ENCODE measurements around the gene STARD13.

STARD13 gene

DNA sequence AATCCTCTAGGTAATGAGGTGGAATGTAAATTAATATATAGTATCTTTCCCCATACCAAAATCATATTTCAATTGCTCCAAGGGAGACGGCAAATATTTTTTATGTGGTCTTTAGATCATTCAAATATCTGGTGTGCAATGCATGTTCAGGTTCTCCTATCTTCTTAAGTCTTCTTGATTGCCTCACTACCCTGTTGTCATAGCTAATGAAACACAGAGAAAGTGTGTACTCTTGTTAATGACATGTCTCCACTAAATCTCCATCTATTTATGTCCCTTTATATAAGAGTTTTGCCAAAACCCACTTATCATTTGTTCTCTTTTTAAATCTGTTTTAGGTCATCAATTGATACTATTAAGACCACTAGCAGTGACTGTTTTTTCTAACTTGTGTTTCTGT lies 6.6 kb downstream of the STARD13 start:
- no peak overlapping the region for H3K4me3 Mint-ChIP-seq
- H3K9me3 Mint-ChIP-seq = no peaks in the 10 kb centered on the region
- TF ChIP-seq, protein P1, sequence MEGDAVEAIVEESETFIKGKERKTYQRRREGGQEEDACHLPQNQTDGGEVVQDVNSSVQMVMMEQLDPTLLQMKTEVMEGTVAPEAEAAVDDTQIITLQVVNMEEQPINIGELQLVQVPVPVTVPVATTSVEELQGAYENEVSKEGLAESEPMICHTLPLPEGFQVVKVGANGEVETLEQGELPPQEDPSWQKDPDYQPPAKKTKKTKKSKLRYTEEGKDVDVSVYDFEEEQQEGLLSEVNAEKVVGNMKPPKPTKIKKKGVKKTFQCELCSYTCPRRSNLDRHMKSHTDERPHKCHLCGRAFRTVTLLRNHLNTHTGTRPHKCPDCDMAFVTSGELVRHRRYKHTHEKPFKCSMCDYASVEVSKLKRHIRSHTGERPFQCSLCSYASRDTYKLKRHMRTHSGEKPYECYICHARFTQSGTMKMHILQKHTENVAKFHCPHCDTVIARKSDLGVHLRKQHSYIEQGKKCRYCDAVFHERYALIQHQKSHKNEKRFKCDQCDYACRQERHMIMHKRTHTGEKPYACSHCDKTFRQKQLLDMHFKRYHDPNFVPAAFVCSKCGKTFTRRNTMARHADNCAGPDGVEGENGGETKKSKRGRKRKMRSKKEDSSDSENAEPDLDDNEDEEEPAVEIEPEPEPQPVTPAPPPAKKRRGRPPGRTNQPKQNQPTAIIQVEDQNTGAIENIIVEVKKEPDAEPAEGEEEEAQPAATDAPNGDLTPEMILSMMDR (IDR thresholded peaks at IDR 0.05) = no peak
- H3K36me3 Mint-ChIP-seq (ENCODE audit: low read depth) = no peaks in the 10 kb centered on the region
- H3K27me3 Mint-ChIP-seq (ENCODE audit: low read depth, poor library complexity) = peaks cover 37% of the 10 kb centered on the region
- H3K4me1 Mint-ChIP-seq = peaks cover 1% of the 10 kb centered on the region
- DNase-seq = no peak
- H3K27ac Mint-ChIP-seq = no peak overlapping the region

DNA sequence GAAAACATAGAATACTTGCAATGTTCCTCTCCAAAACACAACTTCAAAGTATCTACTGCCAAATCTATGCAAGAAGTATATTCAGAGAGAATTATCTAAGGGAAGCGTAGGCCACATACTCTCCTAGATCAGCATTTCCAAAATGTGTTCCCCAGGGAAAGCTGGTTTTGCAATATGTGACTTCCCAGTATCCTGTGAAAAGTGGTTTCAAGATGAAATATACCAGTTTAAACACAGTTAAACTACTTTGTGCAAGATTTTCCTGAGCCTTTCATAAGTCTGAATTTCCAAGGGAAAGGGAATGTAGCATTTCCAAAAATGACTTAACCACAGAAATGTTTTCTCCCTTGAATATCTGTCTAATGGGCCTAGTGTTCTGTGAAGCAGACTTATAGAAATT lies 7.6 kb downstream of the STARD13 start:
- H3K4me3 Mint-ChIP-seq = no peak overlapping the region
- no peaks in the 10 kb centered on the region for H3K36me3 Mint-ChIP-seq (ENCODE audit: low read depth)
- H3K27ac Mint-ChIP-seq = no peak overlapping the region
- DNase-seq = no peak
- no peaks in the 10 kb centered on the region for H3K4me1 Mint-ChIP-seq
- no peaks in the 10 kb centered on the region for H3K9me3 Mint-ChIP-seq
- TF ChIP-seq, protein P1 (IDR thresholded peaks at IDR 0.05) = no peak
- H3K27me3 Mint-ChIP-seq (ENCODE audit: low read depth, poor library complexity) = peaks cover 36% of the 10 kb centered on the region

DNA sequence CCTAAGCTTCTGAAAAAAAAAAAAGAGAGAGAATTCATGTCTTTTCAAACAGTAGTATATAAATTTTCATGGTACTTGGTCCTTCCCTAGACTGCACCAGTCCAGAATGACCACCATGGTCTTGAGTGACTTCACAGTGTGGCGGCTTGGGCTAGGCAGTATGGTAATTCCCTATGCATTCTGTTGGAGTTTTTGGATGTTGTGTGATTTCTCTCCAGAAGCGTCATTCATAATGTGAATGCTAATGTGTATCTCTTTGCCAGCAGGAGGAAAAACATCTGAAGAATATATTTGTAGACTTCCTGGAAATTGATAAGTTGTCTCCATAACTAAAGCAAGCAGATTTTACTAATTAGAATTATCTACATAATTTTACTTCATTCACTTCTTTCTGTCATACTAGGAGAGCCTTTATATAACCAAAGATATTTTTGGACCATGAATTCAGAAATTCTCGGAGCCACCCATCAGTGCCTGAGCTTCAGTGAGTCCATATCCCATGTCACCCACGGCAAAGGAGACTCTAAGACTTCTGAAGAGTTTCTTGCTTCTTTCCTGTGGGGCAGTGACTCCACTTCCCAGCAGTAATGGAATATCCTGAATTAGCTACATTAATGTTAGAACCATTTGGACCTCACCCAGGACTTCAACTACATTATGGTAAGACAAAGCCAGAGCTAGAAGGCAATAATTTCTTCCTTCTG lies 8.4 kb downstream of the STARD13 start:
- TF ChIP-seq, protein P1 (IDR thresholded peaks at IDR 0.05) = no peak
- no peaks in the 10 kb centered on the region for H3K4me1 Mint-ChIP-seq
- DNase-seq = no peak
- no peak overlapping the region for H3K27ac Mint-ChIP-seq
- H3K9me3 Mint-ChIP-seq = no peaks in the 10 kb centered on the region
- H3K4me3 Mint-ChIP-seq = no peak overlapping the region
- peaks cover 35% of the 10 kb centered on the region for H3K27me3 Mint-ChIP-seq (ENCODE audit: low read depth, poor library complexity)
- no peaks in the 10 kb centered on the region for H3K36me3 Mint-ChIP-seq (ENCODE audit: low read depth)

DNA sequence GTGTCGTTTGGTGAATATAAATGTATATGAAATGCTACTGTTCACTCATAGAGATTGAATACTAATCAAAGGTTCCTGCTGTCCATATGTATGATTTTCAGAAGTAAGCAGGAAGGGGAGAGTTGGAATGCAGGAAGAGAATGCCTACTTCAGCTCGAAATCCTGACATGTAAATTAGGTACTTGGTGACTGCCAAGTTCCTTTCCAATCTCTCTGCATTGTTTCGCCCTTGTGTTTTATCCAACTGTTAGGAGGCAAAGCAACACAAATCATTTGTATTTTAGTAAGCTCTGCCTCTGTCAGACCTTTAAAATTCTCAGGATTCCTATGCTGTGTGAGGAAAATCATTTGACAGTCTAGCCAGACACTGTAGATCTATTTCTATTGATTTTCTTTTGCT lies 9.0 kb downstream of the STARD13 start:
- H3K27ac Mint-ChIP-seq = no peak overlapping the region
- peaks cover 29% of the 10 kb centered on the region for H3K27me3 Mint-ChIP-seq (ENCODE audit: low read depth, poor library complexity)
- TF ChIP-seq, protein P1 (IDR thresholded peaks at IDR 0.05) = no peak
- H3K4me1 Mint-ChIP-seq = no peaks in the 10 kb centered on the region
- H3K9me3 Mint-ChIP-seq = no peaks in the 10 kb centered on the region
- DNase-seq = no peak
- H3K36me3 Mint-ChIP-seq (ENCODE audit: low read depth) = no peaks in the 10 kb centered on the region
- H3K4me3 Mint-ChIP-seq = no peak overlapping the region

DNA sequence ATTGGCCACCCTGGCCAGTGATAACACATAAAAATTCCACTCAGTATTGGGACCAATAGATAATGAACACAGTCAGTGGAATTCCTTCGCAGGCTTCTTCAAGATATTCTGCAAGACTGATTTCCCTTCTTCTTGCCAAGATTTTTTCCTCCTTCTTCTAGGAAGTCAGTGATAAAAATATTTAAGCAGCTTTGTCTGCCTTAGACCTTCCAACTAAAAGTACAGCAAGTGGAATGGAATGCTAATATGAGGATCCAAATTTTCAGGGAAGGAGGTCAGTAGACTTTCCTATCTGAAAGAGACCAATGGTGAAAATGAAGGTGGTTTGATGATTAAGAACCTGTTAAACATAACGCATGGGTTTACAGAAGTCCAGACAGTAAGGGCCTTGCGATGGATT lies 9.6 kb downstream of the STARD13 start:
- Mint-ChIP-seq H3K27me3 (ENCODE audit: low read depth, poor library complexity) (peaks cover 27% of the 10 kb centered on the region), H3K36me3 (ENCODE audit: low read depth) (no peaks in the 10 kb centered on the region), H3K4me1 (no peaks in the 10 kb centered on the region), H3K27ac (no peak overlapping the region), H3K4me3 (no peak overlapping the region), H3K9me3 (no peaks in the 10 kb centered on the region)
- DNase-seq = no peak
- TF ChIP-seq, protein P1 (IDR thresholded peaks at IDR 0.05) = no peak

DNA sequence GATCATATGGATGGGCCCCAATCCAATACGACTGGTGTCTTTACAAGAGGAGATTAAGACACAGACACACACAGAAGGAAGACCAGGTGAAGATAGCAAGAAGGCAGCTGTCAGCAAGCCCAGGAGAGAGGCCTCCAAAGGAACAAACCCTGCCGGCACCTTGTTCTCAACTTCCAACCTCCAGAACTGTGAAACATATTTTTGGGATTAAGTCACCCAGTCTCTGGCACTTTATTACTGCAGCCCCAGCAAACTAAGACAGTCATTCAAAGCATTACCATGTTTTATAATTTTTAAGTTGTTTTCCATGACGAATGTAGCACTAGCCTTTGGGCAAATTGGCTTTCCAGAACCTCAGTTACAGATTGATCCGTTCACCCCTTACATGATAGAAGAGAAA lies 11.3 kb downstream of the STARD13 start:
- Mint-ChIP-seq H3K9me3 (no peaks in the 10 kb centered on the region), H3K4me3 (no peak overlapping the region), H3K27me3 (ENCODE audit: low read depth, poor library complexity) (peaks cover 14% of the 10 kb centered on the region), H3K36me3 (ENCODE audit: low read depth) (no peaks in the 10 kb centered on the region), H3K4me1 (no peaks in the 10 kb centered on the region), H3K27ac (no peak overlapping the region)
- TF ChIP-seq, protein P1 (IDR thresholded peaks at IDR 0.05) = no peak
- no peak for DNase-seq

All from nephron progenitor cell (in vitro differentiated cells).